Erythroblast (primary cell): Measurements from ENCODE around the gene RC3H1.
"Not testable (repeated sequence)": the region's sequence is repeated elsewhere in the genome, so short reads cannot be mapped to it uniquely, and the experiment has no call there.

Experiments
- DNase-seq, 2 experiments: peaks; one replicate each; lab custom pipeline; 2025; lab: John Stamatoyannopoulos, UW
- GATA1 ChIP-seq: IDR thresholded peaks from 2 replicates; pipeline ENCODE4 v1.6.1; 2011; ENCODE audit warnings: low read depth, mild to moderate bottlenecking, control low read depth, low read length, moderate library complexity
- POLR2A ChIP-seq: IDR thresholded peaks from 2 replicates; pipeline ENCODE4 v1.6.1; 2011; ENCODE audit warnings: mild to moderate bottlenecking, low read length

Gene RC3H1

DNA sequence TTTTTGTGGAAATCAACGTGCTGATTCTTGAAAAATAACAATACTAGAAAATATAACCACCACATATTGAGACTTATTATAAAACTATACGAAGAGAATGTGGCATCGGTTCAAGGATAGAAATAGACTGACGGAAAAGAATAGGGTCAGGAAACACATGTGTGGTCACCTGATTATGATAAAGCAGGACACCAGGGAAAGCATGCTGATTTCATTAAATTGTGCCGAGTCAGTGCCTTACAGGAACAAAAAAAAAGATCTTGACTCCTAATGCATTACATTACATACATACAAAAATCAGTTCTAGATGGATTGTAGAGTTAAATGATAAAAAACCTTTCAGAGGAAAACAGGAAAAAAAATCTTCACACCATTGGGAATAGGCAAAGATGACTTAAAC is 61.5 kb downstream of the RC3H1 start:
- no peak for DNase-seq
- TF ChIP-seq GATA1 (no peak), POLR2A (no peak)

DNA sequence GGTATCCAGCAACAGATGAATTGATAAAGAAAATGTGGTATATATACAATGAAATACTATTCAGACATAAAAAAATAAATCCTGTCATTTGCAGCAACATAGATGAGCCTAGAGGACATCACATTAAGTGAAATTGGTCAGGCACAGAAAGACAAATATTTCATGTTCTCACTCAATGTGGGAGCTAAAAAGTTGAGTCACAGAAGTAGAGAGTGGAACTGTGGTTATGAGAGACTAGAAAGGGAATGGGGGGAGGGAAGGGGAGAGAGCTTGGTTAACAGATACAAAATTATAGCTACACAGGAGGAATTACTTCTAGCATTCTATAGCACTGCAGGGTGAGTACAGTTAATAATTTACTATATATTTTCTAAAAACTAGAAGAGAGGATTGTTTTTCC is 68.0 kb downstream of the RC3H1 start:
- TF ChIP-seq GATA1, result no peak
- no peak for DNase-seq

DNA sequence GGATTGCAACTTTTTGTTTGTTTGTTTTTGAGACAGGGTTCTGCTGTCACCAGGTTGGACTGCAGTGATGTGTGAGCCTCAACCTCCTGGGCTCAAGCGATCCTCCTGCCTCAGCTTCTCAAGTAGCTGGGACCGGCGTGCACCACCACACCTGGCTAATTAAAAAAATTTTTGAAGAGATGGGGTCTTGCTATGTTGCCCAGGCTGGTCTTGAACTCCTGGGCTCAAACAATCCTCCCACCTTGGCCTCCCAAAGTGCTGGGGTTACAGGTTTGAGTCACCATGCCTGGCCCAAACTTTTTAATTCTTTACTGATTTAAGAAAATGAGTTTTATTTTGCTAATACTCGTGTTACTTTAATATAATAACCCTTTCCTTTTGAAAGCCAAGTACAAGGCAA is 73.6 kb downstream of the RC3H1 start:
- TF ChIP-seq POLR2A (no peak), GATA1 (no peak)
- no peak for DNase-seq

DNA sequence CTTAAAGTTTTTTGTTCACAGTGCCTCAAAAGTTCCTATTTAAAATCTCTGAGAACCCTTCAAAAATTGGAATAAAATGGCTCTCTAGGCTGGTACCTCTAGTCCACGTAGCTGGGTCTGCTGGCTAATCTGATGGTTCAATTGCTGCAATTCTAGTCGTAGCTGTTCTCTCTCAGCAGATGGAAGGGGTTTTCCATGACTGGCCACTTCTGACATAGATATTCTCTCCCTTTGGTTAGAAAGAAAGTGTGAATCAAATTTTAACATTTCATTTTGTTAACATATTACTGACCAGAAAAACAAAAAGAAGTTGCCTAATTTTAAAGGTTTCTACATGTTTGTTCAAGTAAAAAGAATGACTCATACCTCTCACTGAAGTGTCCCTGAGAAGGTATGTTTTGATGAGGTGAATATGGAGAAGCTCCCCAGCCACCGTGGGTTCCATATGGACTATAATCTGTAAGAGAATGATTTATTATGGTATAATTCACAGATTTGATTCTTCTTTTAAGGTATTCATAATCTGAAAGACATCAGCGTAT is 75.7 kb downstream of the RC3H1 start:
- DNase-seq, result no peak
- TF ChIP-seq GATA1 (no peak), POLR2A (no peak)

DNA sequence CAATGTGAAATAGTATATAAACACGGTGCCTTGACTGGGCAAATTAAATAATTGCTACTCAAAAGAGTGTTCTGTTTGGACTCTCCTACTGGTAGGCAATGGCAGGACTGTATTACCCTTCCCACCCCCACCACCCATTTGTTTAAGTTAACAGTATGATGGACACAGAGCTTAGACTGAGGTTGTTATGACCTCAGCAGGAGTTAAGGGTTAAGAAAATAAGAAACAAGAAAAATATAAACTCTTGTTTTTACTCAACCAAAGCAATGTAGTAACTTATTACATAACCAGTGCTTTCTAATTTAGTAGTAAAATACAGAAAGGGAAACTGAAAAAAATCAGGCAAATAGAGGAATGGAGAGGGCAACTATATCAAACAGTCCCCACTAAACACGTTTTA is 85.1 kb downstream of the RC3H1 start:
- no peak for TF ChIP-seq POLR2A
- no peak for TF ChIP-seq GATA1
- DNase-seq, result no peak

DNA sequence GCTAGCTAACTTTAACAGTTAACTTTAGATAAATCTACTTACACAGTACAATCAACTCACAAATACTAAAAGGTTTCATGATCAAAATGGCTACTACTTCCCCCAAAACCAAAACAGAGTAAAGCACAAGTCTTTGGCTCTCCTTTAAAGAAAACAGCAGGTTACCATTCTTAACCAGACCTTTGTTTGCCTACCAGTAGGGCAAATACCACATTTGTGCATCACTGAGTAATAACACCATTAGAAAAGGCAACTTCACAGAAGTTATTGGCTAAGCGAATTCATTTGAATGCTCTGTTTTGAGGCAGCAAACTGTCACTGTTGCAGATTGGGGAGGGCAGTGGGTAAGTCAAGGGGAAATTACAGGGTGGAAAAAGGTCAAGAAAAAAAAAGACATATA is 87.7 kb downstream of the RC3H1 start:
- DNase-seq, result no peak

DNA sequence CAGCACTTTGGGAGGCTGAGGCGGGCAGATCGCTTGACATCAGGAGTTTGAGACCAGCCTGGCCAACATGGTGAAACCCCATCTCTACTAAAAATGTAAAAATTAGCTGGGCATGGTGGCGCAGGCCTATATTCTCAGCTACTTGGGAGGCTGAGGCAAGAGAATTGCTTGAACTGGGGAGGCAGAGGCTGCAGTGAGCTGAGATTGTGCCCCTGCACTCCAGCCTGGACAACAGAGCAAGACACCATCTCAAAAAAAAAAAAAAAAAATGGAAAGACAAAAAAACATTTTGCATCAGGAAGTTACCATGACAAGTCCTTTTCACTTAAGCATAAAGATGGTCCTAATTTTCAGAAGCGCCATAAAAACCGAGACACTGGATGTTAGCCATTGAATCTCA is 91.6 kb downstream of the RC3H1 start:
- DNase-seq, result not testable (repeated sequence)

More for the DNA sequence above, 87.7 kb downstream of the RC3H1 start:
- no peak for TF ChIP-seq POLR2A
- no peak for TF ChIP-seq GATA1

DNA sequence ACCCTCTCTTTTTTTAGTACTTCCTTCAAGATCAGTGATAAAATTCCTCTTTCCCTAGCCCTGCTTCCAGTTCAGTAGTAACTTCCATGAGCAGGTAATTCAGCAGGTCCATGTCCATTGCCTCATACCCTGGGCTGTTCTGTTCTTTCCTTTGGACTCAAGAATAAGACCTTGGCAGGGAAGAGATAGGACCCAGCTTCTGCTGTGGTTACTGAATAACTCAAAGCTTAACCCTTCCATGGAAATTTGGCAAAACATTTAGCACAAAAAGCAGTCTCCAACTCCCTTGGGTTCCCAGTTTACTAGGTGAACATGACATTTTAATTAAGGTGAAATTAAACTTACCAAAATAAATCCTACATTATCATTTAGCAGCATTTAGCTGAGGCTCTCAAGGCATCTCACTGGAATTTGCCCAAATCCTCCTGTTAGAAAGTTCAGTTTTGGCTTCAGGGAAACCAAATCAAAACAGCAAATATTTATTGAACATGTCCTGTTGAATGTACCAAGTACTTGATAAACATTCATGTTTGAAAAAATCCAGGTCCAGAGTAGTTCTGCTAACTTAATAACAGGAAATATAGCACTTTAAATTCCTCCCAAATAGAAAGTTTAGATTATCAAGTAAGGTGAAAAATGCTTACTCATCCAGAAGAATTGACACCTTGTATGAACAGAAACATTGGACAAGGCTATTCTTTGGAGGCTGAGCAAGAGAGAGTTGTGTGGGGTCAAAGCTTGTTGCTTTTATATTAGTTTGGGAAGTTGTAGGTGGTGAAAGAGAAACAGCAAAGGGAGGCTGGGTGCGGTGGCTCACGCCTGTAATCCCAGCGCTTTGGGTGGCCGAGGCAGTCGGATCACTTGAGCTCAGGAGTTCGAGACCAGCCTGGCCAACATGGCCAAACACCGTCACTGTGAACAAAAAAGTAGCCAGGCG is 96.6 kb downstream of the RC3H1 start:
- TF ChIP-seq POLR2A, result no peak
- TF ChIP-seq GATA1, result no peak

DNA sequence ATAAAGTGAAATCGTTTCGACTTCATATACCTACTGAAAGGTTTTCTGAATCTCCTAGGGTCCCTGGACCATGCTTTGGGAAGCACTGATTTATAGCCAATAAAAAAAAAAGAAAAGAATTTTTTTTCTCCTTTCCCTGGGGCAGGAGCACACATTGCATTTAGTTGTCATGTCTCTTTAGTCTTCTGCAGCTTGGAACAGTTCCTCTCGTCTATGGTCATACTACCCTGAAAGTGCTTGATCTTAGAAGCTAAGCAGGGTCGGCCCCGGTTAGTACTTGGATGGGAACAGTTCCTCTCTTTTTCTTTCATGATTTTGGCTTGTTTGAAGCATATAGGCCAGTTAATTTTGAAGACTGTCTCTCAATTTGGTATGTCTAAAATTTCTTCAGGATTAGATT is 101.3 kb downstream of the RC3H1 start:
- TF ChIP-seq POLR2A, result no peak
- DNase-seq, result no peak

More for the DNA sequence above, 96.6 kb downstream of the RC3H1 start:
- DNase-seq, result no peak

DNA sequence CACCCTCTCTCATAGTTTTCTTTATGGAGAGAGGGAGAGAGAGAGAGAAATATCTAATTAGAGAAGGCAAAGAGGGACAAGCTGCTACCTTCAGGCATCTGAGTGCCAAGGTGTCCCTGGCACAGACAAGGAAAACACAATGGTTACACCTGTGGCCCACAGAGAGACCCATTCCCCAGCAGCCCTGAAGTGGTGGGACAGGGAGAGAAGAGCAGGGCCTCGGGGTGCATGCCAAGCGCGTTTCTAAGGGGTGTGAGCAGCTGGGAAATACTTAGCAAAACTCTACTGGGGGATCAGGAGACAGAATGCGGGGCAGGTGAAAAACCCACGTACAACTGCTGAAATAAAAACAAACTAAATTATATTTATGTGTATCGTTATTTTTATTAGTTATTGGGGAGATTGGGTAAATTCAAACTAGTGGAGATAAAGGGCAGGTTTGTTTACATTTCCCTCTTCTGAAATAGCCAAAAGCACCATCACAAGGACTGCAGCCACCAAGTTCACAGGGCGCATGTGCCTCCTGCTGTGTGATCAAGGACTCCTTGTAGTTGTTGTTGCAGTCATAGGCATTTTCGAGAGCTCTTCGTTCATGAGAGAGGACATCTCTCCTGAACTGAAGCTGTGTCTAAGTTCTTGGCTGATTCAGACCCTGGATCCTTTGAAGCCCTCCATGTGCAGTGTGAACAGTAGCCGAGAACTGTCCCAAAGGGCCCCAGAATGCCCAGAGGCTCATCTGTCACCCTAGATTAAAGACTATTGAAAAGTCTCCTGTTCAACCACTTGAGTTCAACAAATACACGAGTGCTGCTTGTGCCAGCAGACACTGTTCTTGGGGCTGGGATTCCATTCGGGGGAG is 104.3 kb downstream of the RC3H1 start:
- no peak for DNase-seq
- TF ChIP-seq GATA1 (no peak), POLR2A (no peak)

DNA sequence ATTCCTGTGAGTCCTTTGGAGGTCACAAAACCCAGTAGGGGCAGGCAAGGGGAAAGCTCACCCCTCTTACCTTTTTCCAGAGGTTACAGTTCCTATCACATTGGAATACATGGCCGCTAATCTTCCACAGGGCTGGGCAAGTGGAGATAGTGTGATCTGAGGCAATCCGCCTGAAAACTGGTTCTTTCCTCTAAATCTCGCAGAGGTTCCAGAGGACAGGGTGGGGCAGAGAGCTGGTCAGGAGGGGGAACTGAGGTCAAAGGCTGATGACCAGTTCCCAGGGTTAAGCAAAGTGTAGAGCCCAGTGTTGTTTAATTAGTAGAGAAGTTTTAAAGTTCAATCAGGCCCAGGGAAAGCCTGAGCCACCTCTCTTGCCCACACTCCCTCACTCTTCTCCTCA is 105.0 kb downstream of the RC3H1 start, which contains the start of gene SERPINC1:
SERPINC1 (minus strand) TSS at position 179 of the 400 bp plus-strand sequence; CDS start at position 111, 68 bp downstream.
- DNase-seq, result no peak
- TF ChIP-seq POLR2A (no peak), GATA1 (no peak)

DNA sequence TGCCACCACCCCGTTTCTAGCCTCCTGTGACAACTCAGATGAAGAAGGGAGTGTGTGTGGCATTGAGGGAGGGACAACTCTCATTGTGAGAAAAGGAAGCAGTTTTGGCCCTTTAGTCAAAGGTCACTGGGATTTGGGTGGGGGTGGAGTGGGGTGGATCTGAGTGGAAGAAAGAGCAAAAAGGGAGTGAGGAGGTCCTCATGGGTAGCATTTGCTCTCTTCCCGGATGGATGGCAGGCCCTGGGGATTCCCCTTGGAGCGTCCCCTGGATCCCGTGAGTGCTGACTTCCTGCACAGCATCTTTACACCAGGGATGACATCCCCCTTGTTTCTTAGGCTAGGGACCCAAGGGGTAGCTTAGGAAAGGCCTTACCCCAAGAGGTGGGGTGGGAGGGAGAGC is 105.5 kb downstream of the RC3H1 start:
- no peak for TF ChIP-seq POLR2A
- no peak for TF ChIP-seq GATA1
- no peak for DNase-seq

DNA sequence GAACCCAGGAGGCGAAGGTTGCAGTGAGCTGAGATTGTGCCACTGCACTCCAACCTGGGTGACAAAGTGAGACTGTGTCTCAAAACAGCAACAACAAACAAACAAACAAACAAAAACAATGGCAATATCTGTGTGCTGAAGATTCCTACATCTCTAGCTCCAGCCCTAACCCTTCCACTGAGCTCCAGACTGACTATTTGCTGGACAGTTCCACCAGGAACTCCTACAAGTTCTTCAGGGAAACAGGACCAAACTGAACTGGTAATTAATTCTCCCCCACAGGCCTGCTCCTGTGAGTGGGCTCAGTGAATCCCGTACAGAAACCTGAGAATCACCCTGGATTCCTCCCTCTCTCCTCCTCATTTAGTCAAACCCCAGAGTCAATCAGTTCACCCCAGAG is 106.6 kb downstream of the RC3H1 start:
- DNase-seq, result no peak
- TF ChIP-seq POLR2A (no peak), GATA1 (no peak)

DNA sequence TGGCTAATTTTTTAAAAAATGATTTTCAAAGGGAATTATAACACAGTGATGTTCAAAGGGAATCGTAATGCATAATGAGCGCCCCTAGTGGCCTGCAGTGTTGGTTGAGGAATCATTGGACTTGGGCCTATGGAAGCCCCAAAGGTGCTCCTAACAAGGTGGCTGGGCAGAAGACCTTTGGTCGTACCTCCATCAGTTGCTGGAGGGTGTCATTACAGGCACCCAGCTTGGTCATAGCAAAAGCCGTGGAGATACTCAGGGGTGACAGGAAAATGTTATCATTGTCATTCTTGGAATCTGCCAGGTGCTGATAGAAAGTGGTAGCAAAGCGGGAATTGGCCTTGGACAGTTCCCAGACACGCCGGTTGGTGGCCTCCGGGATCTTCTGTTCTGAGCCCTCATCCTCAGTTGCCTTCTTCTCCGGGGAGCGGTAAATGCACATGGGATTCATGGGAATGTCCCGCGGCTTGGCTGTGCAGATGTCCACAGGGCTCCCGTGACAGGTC is 107.7 kb downstream of the RC3H1 start:
- TF ChIP-seq GATA1 (no peak), POLR2A (no peak)
- peak; percentile 51 to 70 for DNase-seq
